T-helper 1 cell treated with Interleukin-12 subunit alpha and Interleukin-12 subunit beta and Interleukin-4 antibody, amounts not matched to agents 30 ng/mL and 1 ng/mL, for 36 hours (primary cell): Measurements from ENCODE around the gene RNF186. TPM values are rescaled to one million over a fixed set of nuclear protein-coding genes. Genes with fewer than 3 reads are reported as not detected.
"Not testable (repeated sequence)": the region's sequence is repeated elsewhere in the genome, so short reads cannot be mapped to it uniquely, and the experiment has no call there.

Experiments
- intact Hi-C: fragments of 100-400 bp; cut with micrococcal nuclease; formaldehyde crosslinking; loops from one replicate; pipeline ENCODE4 v1.15.1; 2024
- total RNA-seq: library from RNA; stranded (reverse); gene quantifications from 2 replicates; pipeline ENCODE4 v1.2.3, GENCODE V29; 2022

The RNF186 gene
- total RNA-seq, 1 donor from 2014 or later: not detected

- intact Hi-C loops: no loop called here
Observed at GRCh38 chr1:19824541-19824940, 9.5 kb upstream of the RNF186 start.

- intact Hi-C loops: no loop called here
Observed at GRCh38 chr1:19824036-19824435, 9.0 kb upstream of the RNF186 start.

GRCh38 chr1:19819701-19820100 is 4.6 kb upstream of the RNF186 start:
- intact Hi-C loops: no loop called here

- intact Hi-C loops: no loop called here
Observed at GRCh38 chr1:19818324-19818723, 3.2 kb upstream of the RNF186 start.

DNA sequence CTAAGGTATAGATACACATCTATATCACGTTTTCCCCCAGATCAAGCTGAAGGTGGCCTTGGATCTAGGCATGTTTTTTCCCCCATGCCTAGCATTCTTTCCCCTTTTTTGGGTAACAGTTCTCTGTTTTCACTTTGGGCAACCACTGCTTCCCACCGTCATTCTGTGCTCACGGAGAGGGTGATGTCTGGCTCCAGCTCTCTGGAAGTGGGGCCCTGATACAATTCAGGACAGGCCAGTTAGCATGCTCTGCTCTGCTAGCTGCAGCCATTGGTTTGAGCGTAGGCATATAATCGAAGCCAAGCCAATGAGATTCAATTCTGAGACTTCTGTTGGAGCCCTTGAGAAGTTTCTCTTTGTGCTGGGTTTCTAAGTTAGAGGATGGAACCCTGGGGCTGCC is 2.1 kb upstream of the RNF186 start:
- intact Hi-C loops: no loop called here

DNA sequence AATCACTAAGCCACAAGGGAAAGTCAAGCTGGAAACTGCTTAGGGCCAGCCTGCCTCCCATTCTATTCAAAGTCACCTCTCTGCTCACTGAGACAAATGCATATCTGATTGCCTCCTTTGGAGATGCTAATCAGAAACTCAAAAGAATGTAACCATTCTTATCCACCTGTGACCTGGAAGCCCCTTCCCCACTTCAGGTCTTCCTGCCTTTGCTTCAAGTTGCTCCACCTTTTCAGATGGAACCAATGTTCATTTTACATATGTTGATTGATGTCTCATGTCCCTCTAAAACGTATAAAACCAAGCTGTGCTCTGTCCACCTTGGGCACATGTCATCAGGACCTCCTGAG is 1.6 kb upstream of the RNF186 start:
- intact Hi-C loops: not testable (repeated sequence)

DNA sequence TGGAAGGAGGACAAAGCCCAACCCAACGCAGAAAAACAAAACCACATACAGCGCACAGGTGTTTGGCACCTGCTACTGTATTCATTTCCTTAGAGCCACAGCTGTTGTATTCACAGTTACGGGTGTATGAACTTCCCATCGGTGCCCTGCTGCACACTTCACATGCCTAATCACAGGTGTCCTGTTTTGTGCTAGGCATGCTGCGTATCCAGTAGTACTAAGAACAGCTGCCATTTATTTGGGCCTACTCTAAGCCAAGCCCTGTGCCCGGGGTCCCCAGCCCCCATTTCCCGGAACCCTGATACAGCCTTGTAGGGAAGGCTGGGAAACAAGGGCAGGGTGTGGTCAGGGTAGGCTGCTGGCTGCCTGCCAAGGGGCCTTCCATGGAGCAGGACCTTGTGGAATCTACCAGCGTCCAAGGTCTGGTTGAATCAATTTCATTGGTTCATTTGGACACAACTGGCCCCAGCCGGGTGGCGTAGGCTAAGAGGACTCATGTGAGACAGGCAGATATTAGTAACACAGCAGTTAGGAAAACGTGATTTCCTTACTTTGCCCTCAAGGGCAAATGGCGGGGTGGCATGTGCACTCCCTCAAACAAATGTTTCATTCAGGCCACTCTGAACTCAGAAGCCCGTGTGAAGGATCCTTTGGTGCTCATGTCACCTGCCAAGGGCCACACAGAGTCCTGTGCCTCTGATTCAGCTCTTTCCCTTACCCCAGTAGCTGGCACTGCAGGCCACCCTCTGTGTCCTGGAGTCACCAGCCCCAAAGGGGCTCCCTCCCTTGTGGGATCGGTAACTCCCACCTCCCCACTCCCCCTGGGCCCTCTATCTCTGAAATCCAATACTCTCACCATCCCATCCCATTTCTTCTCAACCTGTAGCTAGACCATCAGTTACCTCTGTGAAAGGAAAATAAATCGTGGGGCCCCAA is 986 bp upstream of the RNF186 start:
- intact Hi-C loops: no loop called here

DNA sequence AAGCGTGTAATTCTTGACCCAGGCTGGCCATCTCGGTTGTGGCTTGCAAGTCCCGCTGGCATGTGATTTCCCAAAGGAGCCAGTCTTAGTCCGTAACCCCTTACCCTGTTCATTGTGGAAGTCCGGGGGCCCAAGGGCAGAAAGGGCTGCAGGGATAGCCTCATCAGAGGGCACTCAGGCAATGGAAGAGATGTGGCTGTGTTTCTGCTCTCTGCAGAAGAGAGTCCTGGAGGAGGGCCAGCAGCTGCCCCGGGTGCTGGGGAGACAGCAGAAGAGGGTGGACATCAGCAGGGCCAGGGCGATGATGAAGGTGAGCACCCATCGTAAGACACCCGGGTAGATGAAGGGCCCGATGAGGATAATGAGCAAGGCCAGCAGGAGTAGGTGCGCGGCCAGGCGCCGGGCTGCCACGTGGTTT is 830 bp downstream of the RNF186 start:
- intact Hi-C loops: no loop called here

DNA sequence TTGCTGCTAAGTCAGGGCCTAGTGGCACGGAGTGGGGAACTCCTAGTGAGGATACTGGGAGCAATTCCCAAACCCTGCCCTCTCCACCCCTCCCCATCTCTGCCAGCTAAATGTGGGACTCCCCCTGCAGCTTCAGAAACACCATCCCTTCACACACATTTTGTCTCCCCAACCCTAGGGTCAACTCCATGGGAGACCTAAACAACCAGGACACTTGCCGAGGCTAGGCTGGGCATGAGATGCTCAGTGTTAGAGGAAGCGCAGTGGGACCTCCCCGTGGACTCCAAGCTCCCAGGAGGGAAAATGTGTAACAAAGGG is 1.5 kb downstream of the RNF186 start:
- intact Hi-C loops: no loop called here

- intact Hi-C loops: no loop called here
Observed at GRCh38 chr1:19812875-19813642, 2.0 kb downstream of the RNF186 start.

- intact Hi-C loops: loop anchor here (1.0 kb wide), 3 partner anchors 49 to 150 kb away; no protein-coding TSS in a partner anchor
Observed at GRCh38 chr1:19811206-19811851, 3.8 kb downstream of the RNF186 start.

DNA sequence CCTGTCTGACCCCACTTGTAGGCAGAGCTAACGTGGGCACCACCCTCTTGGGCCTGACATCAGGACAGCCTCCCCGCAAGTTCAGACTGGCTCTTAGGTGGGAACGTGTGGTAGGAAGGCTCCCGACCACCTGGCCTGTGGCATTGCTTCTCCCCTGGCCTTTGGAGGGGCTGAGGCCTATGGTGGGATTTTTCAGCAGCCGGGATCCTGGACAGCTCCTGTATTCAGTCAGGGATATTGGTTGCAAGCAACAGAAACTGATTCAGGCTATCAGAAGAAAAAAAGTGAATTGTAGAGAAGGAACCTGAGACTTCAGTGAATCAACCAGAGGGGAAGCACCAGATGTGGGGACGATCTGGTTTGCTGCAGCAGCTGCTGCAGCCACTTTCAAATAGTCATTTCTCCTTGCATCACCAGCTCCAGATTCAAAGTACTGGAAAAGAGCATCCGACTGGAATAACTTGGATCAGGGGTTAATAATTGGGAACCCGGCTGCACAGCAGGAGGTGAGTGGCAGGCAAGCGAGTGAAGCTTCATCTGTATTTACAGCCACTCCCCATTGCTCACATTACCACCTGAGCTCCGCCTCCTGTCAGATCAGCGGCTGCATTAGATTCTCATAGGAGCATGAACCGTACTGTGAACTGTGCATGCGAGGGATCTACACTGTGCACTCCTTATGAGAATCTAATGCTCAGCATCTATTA is 5.9 kb downstream of the RNF186 start:
- intact Hi-C loops: no loop called here

DNA sequence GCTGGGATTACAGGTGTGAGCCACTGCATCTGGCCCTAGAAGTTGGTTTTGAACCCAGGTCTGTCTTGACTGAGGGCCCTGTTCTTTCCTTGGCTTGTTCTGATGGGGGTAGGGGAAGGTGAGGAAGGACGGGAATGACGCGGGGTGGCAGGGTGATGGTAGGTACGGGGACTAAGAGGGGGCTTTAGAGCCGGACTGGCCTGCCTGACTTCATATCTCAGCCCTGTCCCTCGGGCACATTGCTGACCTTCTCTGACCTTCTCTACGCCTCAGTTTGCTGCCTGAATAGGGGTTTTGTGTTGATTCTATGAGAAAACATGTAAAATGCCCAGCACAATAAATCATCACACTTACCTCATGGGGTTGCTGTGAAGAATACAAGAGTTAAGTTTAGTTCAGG is 6.7 kb downstream of the RNF186 start:
- intact Hi-C loops: no loop called here

GRCh38 chr1:19804831-19805251 is 10.2 kb downstream of the RNF186 start:
- intact Hi-C loops: no loop called here

- intact Hi-C loops: no loop called here
Observed at GRCh38 chr1:19802269-19802668, 12.8 kb downstream of the RNF186 start.

DNA sequence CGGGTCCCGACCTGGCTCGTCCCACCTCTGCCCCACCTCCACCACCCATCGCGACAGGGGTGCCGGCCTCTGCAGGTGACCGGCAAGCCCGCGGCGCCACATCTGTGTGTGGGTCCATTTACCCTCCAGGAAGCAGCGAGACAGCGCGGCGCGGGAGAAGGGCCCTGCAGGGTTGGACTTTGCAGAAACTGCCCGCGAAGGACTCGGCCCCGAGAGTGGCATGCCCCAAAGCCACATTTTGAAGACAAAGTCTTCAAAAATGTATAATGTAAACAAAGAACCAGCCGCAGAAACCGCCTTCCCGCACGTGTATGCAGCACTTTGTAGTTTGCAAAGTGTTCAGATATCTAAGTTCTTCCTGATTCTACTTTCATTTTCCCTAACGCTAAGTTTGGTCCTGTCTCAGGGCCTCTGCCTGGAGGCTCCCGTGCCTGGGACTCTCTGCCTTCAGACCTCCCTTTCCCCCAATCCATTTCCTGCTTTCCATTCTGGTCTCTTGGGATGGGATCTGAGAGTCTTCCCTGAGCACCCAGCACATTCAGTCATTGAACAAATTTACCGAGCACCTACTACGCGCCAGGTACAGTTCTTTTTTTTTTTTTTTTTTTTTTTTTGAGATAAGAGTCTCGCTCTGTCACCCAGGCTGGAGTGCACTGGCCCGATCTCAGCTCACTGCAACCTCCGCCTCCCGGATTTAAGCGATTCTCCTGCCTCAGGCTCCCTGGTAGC is 14.8 kb downstream of the RNF186 start:
- intact Hi-C loops: loop anchor here (1.0 kb wide), 1 partner anchor 82 kb away; the partner anchor contains the start of gene OTUD3

- intact Hi-C loops: loop anchor here (1.0 to 2.0 kb wide), 2 partner anchors 83 to 203 kb away; partner anchors contain the start of gene OTUD3
Observed at GRCh38 chr1:19799230-19800075, 15.6 kb downstream of the RNF186 start, which contains the start of gene TMCO4. Gene TMCO4 (minus strand): TSS chr1:19799916. CDS start chr1:19780758, 19,158 bp downstream.

DNA sequence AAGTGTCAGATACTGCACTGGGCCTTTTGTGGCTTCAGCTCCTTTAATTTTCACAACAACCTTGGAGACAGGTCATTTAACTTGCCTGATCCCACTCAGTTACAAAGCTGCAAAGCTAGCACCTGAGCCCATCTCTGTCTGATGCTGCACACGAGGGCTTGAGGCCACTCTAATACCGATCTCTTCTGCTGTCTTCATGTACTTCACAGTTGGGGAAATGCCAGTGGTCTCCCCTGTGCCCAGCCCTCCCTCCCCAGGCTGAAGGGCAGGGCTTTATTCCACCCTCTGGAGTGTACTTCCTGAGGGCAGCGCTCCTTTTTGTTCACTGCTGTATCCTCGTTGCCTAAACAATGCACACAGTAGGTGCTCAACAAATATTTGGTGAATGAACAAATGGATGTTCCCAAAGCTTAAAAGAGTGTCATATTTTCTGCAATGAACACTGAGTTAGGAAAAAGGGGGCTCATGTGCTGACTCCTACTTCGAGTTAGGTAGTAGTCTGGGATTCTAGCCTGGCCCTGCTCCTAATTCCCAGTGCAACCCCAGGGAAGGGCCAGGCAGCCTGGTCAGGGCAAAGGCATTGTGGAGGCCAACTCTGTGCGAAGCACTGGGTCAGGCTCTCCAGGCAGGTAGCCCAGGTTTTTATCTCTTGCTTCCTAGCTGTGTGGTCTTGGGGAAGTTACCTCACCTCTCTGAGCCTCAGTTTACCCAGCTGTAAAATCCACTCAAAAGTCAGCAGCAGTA is 16.4 kb downstream of the RNF186 start:
- intact Hi-C loops: loop anchor here (2.0 kb wide), 1 partner anchor 202 kb away; a partner anchor contains a TSS

GRCh38 chr1:19797827-19798226 is 17.3 kb downstream of the RNF186 start:
- intact Hi-C loops: loop anchor here (2.0 kb wide), 1 partner anchor 201 kb away; a partner anchor contains a TSS
